Measurements from ENCODE around the gene ADAMTSL1.

- no peak for TF ChIP-seq POLR2A (IDR thresholded peaks at IDR 0.05)
- TF ChIP-seq, protein P1, sequence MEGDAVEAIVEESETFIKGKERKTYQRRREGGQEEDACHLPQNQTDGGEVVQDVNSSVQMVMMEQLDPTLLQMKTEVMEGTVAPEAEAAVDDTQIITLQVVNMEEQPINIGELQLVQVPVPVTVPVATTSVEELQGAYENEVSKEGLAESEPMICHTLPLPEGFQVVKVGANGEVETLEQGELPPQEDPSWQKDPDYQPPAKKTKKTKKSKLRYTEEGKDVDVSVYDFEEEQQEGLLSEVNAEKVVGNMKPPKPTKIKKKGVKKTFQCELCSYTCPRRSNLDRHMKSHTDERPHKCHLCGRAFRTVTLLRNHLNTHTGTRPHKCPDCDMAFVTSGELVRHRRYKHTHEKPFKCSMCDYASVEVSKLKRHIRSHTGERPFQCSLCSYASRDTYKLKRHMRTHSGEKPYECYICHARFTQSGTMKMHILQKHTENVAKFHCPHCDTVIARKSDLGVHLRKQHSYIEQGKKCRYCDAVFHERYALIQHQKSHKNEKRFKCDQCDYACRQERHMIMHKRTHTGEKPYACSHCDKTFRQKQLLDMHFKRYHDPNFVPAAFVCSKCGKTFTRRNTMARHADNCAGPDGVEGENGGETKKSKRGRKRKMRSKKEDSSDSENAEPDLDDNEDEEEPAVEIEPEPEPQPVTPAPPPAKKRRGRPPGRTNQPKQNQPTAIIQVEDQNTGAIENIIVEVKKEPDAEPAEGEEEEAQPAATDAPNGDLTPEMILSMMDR (IDR thresholded peaks at IDR 0.05), result no peak
Observed at GRCh38 chr9:18806232-18807080, 332.5 kb downstream of the ADAMTSL1 start.
